B cell (primary cell): Measurements from ENCODE around the gene ARHGEF3.

ENCODE experiments used
- EZH2 ChIP-seq: IDR thresholded peaks from 2 replicates; pipeline ENCODE4 v1.6.1; 2012; ENCODE audit warnings: borderline replicate concordance, low read depth, mild to moderate bottlenecking, moderate library complexity, low read length; ENCODE audit not compliant: insufficient read depth, poor library complexity, severe bottlenecking
- TF ChIP-seq, protein P1 (sequence below): fragments of 200-600 bp; IDR thresholded peaks from one replicate; pipeline ENCODE4 v1.8.0; 2022; ENCODE audit warnings: antibody characterized with exemption, mild to moderate bottlenecking

- TF ChIP-seq, protein P1, sequence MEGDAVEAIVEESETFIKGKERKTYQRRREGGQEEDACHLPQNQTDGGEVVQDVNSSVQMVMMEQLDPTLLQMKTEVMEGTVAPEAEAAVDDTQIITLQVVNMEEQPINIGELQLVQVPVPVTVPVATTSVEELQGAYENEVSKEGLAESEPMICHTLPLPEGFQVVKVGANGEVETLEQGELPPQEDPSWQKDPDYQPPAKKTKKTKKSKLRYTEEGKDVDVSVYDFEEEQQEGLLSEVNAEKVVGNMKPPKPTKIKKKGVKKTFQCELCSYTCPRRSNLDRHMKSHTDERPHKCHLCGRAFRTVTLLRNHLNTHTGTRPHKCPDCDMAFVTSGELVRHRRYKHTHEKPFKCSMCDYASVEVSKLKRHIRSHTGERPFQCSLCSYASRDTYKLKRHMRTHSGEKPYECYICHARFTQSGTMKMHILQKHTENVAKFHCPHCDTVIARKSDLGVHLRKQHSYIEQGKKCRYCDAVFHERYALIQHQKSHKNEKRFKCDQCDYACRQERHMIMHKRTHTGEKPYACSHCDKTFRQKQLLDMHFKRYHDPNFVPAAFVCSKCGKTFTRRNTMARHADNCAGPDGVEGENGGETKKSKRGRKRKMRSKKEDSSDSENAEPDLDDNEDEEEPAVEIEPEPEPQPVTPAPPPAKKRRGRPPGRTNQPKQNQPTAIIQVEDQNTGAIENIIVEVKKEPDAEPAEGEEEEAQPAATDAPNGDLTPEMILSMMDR: no peak
- no peak for TF ChIP-seq EZH2
Measured at GRCh38 chr3:56688191-56688590, 113.6 kb downstream of the ARHGEF3 start.
